GM08714 (cell line): Measurements from ENCODE around the gene GYS2.

Experiments
- H3K4me3 ChIP-seq: fragments of 200-500 bp; sonication (Bioruptor generic); 2 replicates; pipeline ENCODE4 v1.5.1; 2014; ENCODE audit warnings: mild to moderate bottlenecking, low read length, inconsistent platforms
- ZNF274 ChIP-seq: IDR thresholded peaks from 2 replicates; pipeline ENCODE4 v1.6.1; 2012; ENCODE audit warnings: mild to moderate bottlenecking, low read depth, low read length

The GYS2 gene

GRCh38 chr12:21552635-21553328 lies 51.9 kb downstream of the GYS2 start:
- H3K4me3 ChIP-seq, result no peak overlapping the region

GRCh38 chr12:21551841-21552465 lies 52.7 kb downstream of the GYS2 start:
- no peak overlapping the region for H3K4me3 ChIP-seq
- no peak for TF ChIP-seq ZNF274

More at GRCh38 chr12:21552635-21553328, 51.9 kb downstream of the GYS2 start:
- TF ChIP-seq ZNF274, result no peak

- H3K4me3 ChIP-seq, result no peak overlapping the region
- TF ChIP-seq ZNF274, result no peak
Observed at GRCh38 chr12:21547437-21547836, 57.2 kb downstream of the GYS2 start.

- H3K4me3 ChIP-seq, result no peak overlapping the region
- no peak for TF ChIP-seq ZNF274
Observed at GRCh38 chr12:21546716-21547115, 57.9 kb downstream of the GYS2 start.

GRCh38 chr12:21545557-21545956 lies 59.1 kb downstream of the GYS2 start:
- no peak overlapping the region for H3K4me3 ChIP-seq
- TF ChIP-seq ZNF274, result no peak

- H3K4me3 ChIP-seq, result no peak overlapping the region
- no peak for TF ChIP-seq ZNF274
Observed at GRCh38 chr12:21543151-21543550, 61.5 kb downstream of the GYS2 start.

GRCh38 chr12:21542403-21542802 lies 62.2 kb downstream of the GYS2 start:
- H3K4me3 ChIP-seq, result no peak overlapping the region
- no peak for TF ChIP-seq ZNF274

GRCh38 chr12:21541773-21542172 lies 62.9 kb downstream of the GYS2 start:
- TF ChIP-seq ZNF274, result no peak
- H3K4me3 ChIP-seq, result no peak overlapping the region

- H3K4me3 ChIP-seq, result no peak overlapping the region
- no peak for TF ChIP-seq ZNF274
Observed at GRCh38 chr12:21539797-21540196, 64.8 kb downstream of the GYS2 start.

- TF ChIP-seq ZNF274, result no peak
- H3K4me3 ChIP-seq, result no peak overlapping the region
Observed at GRCh38 chr12:21538061-21538653, 66.5 kb downstream of the GYS2 start.

GRCh38 chr12:21529456-21529855 lies 75.2 kb downstream of the GYS2 start:
- TF ChIP-seq ZNF274, result no peak
- no peak overlapping the region for H3K4me3 ChIP-seq

GRCh38 chr12:21528953-21529352 lies 75.7 kb downstream of the GYS2 start:
- no peak for TF ChIP-seq ZNF274
- no peak overlapping the region for H3K4me3 ChIP-seq

- no peak for TF ChIP-seq ZNF274
Observed at GRCh38 chr12:21527451-21528180, 77.0 kb downstream of the GYS2 start.

GRCh38 chr12:21526721-21527345 lies 77.8 kb downstream of the GYS2 start:
- no peak for TF ChIP-seq ZNF274
- H3K4me3 ChIP-seq, result peak overlapping the region; percentile 75; the same call in 1 of the 2 replicates

More at GRCh38 chr12:21527451-21528180, 77.0 kb downstream of the GYS2 start:
- peak overlapping the region; percentile 75 for H3K4me3 ChIP-seq

GRCh38 chr12:21526053-21526452 lies 78.6 kb downstream of the GYS2 start, which contains the start of gene SPX:
TSS of gene SPX (plus strand) at chr12:21526296. CDS start at chr12:21526473, 177 bp downstream.
- TF ChIP-seq ZNF274, result no peak
- H3K4me3 ChIP-seq, result peak within 1 kb of the TSS; percentile 75; the same call in 1 of the 2 replicates
